ENCODE results near the gene C22orf39.

C22orf39 gene

DNA sequence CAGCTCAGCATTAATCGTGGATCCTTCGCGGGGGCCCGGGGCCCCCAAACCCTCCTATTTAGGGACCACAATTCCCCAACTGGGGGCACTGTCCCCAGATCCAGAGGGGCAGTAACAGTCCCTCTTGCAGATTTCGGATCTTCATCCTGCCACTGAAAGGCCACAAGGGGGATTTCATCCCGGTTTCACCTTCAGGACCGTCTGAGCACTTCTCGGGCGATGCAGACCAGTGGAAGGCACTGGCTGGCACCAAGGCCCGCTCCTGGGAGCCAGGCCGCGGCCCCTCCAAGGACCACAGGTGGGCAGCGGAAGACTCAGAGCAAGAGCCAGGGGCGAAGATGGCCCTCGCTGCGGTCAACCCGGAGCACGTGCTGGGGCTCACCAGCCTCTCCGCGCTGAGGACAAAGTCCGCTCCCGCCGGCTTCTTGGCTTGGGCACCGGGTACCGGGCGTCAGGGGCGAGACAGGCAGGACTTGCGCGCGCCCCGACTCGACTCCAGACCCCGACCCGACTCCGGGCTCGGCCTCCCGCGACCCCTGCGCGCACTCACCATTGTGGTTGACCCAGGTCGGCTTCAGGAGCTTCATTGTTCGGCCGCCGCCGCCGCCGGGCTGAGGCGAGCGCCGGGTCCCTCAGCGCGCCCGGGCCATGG, 16.5 kb downstream of the C22orf39 start:
- Histone ChIP-seq H3K36me3 (ENCODE audit: control insufficient read depth, insufficient read depth, low read length) (no peaks in the 10 kb centered on the region), H3K4me2 (ENCODE audit: low read length) (peak overlapping the region; percentile 95), H3K27me3 (ENCODE audit: control insufficient read depth, insufficient read depth, low read length) (no peaks in the 10 kb centered on the region), H3K27ac (peak overlapping the region; percentile 15), H3K9me3 (ENCODE audit: control insufficient read depth, low read length) (no peaks in the 10 kb centered on the region), H2AFZ (peak overlapping the region; percentile 33), H3K4me3 (ENCODE audit: low read depth, low read length) (peak overlapping the region; percentile 76), H3K4me1 (no peaks in the 10 kb centered on the region), H3K79me2 (peaks cover 19% of the 10 kb centered on the region), H3K9ac (peak overlapping the region; percentile 28)
- TF ChIP-seq, protein P1, sequence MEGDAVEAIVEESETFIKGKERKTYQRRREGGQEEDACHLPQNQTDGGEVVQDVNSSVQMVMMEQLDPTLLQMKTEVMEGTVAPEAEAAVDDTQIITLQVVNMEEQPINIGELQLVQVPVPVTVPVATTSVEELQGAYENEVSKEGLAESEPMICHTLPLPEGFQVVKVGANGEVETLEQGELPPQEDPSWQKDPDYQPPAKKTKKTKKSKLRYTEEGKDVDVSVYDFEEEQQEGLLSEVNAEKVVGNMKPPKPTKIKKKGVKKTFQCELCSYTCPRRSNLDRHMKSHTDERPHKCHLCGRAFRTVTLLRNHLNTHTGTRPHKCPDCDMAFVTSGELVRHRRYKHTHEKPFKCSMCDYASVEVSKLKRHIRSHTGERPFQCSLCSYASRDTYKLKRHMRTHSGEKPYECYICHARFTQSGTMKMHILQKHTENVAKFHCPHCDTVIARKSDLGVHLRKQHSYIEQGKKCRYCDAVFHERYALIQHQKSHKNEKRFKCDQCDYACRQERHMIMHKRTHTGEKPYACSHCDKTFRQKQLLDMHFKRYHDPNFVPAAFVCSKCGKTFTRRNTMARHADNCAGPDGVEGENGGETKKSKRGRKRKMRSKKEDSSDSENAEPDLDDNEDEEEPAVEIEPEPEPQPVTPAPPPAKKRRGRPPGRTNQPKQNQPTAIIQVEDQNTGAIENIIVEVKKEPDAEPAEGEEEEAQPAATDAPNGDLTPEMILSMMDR (IDR thresholded peaks at IDR 0.05) = no peak

DNA sequence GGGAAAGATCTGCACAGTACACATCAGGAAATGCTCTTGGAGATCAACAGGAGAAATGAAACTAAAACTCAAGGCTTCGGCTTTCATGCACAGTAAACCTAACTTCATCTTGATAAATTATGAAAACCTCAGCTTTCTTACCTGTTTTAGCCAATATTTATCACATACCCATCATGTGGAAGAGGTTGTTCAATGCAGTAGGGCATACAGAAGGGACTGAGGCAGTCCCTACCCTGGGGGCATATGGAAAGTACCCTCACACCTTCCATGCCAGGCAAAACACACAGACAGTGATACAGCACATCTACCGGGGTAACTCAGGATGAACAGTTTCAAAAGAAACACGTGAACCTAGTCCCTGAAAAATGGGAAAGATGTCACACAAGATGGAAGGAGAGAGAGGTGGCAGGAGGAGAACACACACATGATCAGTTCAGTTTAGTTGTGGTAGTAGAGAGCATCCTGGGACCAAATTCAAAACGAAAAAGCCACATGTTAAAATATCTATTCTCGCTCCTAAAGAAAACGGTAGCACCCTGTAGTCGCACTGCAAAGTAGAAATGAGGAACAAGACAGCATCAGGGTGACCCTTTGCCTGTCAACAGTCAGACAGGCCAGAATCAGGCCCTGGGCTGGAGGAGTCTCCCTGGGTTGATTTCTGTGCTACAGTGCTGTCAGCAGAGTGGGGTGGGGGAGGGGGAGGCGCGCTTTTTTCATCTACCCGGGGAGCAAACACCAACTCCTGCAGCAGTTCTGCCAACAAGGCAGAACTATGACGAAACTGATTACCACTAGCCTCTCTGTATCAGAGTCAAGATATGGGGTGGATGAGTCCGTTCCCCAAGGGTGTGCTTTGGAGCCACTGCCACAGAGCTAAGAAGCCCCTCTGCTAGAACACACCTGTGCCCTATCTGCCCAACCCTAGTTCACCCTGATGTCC, 17.3 kb downstream of the C22orf39 start:
- H2AFZ ChIP-seq = no peak overlapping the region
- H3K79me2 ChIP-seq = peaks cover 19% of the 10 kb centered on the region
- no peak overlapping the region for H3K27ac ChIP-seq
- no peaks in the 10 kb centered on the region for H3K36me3 ChIP-seq (ENCODE audit: control insufficient read depth, insufficient read depth, low read length)
- H3K4me2 ChIP-seq (ENCODE audit: low read length) = peak overlapping the region; percentile 95
- no peak overlapping the region for H3K9ac ChIP-seq
- H3K4me1 ChIP-seq = no peaks in the 10 kb centered on the region
- TF ChIP-seq, protein P1 (IDR thresholded peaks at IDR 0.05) = no peak
- H3K9me3 ChIP-seq (ENCODE audit: control insufficient read depth, low read length) = no peaks in the 10 kb centered on the region
- H3K4me3 ChIP-seq (ENCODE audit: low read depth, low read length) = peak overlapping the region; percentile 76
- no peaks in the 10 kb centered on the region for H3K27me3 ChIP-seq (ENCODE audit: control insufficient read depth, insufficient read depth, low read length)

DNA sequence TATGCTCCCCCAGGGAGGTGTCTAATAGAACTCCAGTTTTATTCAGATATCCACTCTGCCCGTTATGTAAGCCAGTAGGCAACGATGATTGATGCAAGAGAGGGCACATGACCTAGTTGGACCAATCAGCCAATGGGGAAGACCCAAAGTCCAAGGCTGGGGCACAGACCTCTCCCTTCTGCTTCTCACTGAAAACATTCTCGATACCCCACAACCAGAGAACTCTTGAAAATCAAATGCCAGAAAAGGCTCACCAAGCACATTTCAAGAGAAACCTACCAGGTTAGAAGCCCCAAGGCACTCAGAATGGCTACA, 23.4 kb downstream of the C22orf39 start:
- Histone ChIP-seq H3K9me3 (ENCODE audit: control insufficient read depth, low read length) (no peaks in the 10 kb centered on the region), H3K27ac (no peak overlapping the region), H2AFZ (no peak overlapping the region), H3K79me2 (peaks cover 14% of the 10 kb centered on the region), H3K4me2 (ENCODE audit: low read length) (no peak overlapping the region), H3K9ac (no peak overlapping the region), H3K27me3 (ENCODE audit: control insufficient read depth, insufficient read depth, low read length) (no peaks in the 10 kb centered on the region), H3K4me1 (no peaks in the 10 kb centered on the region), H3K4me3 (ENCODE audit: low read depth, low read length) (no peak overlapping the region), H3K36me3 (ENCODE audit: control insufficient read depth, insufficient read depth, low read length) (no peaks in the 10 kb centered on the region)
- TF ChIP-seq, protein P1 (IDR thresholded peaks at IDR 0.05) = no peak

DNA sequence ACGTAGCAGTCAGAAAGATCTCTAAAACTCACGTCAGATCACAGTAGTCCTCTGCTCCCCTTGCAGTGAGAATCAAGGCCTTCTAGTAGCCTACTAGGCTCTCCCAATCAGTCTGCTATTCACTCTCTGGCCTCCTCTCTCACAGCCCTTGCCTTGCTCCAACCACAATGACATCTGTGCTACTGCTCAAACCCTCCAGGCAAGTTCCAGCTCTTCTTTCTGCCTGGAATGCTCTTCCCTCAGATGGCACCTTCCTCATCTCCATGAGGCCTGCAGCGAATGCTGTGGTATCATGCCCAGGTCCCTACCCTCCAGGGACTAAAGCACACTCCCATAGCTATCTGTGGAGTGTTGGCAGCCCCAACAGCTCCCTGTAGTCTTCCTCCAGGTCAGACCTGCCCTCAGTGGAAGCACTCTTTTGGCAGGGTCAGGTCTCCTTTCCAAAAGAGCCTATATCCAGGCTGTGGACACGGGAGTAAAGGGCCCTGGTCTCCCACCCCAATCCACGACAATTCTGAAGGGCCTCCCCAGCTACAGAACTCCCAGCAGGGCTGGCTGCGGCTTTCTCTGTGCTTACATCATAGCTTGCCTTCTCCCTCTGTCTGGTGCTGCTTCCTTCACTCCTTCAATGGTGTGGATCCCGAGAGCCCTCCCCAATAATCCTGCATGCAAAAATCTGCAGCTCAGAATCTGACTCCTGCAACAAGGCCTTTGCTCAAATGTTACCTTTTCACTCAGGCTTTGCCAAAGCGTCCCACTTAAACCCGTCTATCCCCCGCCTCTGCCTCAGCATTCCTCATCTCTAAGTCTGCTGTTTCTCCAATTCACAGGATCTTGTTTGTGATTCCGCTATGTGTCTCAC, 24.8 kb downstream of the C22orf39 start:
- no peak overlapping the region for H3K4me2 ChIP-seq (ENCODE audit: low read length)
- H3K9ac ChIP-seq = no peak overlapping the region
- H3K27me3 ChIP-seq (ENCODE audit: control insufficient read depth, insufficient read depth, low read length) = no peaks in the 10 kb centered on the region
- H3K27ac ChIP-seq = no peak overlapping the region
- no peaks in the 10 kb centered on the region for H3K4me1 ChIP-seq
- TF ChIP-seq, protein P1 (IDR thresholded peaks at IDR 0.05) = no peak
- no peaks in the 10 kb centered on the region for H3K9me3 ChIP-seq (ENCODE audit: control insufficient read depth, low read length)
- no peak overlapping the region for H3K4me3 ChIP-seq (ENCODE audit: low read depth, low read length)
- H3K79me2 ChIP-seq = peaks cover 14% of the 10 kb centered on the region
- H2AFZ ChIP-seq = no peak overlapping the region
- H3K36me3 ChIP-seq (ENCODE audit: control insufficient read depth, insufficient read depth, low read length) = no peaks in the 10 kb centered on the region
